NCI-H146 treated with DMSO at 0.1 percent for 48 hours (cell line): ENCODE data around the gene PSMA3.

Experiments used
- DNase-seq: peaks from one replicate; lab custom pipeline; 2025; ENCODE audit not compliant: unreplicated experiment; lab: John Stamatoyannopoulos, UW

The PSMA3 gene

DNA sequence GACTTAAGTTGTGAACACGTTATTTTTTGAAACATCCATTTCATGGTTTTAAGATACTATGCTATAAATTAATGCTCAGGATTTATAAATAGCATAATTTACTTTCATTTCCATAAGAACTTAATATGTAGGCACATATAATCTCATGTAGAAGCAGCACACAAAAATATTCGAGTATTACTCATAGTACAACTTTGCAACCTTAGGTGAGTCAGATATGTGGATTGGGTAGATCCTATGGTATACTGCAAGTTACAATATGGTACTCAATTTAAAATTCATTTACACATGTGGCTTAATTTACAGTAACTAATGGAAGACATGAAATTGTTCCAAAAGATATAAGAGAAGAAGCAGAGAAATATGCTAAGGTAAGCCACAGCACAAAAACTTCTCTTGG is 26.0 kb downstream of the PSMA3 start:
- DNase-seq = no peak

DNA sequence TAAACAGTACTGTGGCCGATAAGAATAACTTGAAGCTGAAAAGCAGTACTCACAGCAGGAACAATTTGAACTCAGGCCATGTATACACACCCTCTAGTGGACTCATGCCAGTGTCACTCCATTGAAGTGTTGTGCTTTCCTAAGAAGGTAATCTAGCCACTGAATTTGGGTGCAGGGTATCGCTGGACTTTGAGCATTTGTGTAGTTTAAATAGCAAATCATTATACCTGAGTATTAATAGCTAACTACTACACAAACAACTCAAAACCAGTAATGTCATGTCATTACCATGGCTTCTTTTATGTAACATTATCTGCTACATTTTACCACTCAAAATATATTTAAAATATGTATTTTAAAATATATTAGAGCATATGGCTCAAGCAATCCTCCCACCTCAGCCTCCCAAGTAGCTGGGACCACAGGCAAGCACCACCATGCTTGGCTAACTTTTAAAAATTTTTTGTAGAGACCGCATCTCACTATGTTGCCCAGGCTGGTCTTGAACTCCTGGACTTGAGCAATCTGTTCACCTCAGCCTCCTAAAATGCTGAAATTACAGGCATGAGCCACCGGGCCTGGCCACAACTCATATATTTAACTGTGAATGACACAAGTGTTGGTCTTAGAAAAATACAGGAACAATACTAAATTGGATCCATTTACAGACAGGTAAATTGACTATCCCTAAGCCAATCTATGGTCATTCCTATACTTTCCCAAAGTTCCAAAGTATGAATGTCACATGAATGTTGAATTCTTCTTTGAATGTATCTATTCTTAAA is 28.1 kb downstream of the PSMA3 start:
- no peak for DNase-seq

DNA sequence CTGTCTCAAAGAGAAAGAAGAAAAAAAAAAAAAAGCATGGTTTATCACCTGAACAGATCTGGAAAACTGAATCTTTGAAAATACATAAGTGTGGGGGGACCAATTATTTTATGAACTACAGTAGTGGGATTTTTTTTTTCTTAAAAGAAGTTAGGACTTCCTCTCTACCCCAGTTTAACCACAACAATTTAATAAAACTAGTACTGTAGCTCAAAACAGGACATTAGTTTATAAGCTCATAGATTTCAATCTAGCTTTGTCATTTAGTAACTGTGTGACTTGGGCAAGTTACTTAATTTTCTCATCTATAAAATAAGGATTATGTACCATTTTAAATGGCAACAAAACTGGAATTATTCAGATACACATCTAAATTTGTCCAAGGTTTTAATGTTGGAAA is 30.2 kb downstream of the PSMA3 start:
- no peak for DNase-seq

DNA sequence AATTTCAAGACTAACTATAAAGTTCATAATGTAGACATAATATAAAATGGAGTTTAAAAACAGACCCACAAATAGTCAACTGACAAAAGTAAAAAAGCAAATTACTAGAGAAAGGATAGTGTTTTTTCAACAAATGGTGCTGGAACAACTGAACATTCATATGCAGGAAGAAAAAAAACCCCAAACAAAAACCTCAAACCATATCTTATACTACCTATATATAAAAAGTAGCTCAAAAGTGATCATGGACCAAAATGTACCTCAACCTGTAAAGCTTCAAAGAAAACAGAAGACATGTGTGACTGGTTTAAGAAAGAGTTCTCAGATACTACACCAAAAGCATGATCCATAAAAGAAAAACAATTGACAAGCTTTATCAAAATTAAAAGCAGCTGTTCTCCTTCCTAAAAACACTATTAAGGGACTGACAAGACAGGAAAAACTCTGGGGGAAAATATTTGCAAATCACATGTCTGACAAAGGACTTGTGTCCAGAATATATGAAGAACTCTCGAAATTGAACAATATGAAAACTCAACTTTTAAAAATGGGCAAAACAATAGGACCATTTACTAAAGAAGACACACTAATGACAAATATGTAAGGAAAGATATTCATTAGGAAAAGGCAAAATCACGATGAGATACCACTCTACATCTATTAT is 31.0 kb downstream of the PSMA3 start:
- no peak for DNase-seq

DNA sequence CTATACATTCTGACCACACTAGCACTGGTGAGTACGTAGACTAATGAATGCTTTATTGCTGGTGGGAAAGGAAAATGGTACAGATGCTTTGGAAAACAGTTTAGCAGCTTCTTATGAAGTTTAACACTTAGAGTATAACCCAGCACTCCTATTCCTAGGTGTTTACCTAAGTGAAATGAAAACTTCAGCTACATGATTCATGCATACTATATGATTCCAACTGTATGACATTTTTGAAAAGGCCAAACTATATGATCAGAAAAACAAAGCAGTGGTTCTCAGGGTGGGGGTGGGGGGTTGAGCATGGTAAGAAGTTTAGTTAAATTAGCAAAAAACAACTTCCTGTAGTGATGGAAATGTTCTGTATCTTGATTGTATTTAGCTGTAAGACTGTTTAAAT is 31.6 kb downstream of the PSMA3 start:
- no peak for DNase-seq

DNA sequence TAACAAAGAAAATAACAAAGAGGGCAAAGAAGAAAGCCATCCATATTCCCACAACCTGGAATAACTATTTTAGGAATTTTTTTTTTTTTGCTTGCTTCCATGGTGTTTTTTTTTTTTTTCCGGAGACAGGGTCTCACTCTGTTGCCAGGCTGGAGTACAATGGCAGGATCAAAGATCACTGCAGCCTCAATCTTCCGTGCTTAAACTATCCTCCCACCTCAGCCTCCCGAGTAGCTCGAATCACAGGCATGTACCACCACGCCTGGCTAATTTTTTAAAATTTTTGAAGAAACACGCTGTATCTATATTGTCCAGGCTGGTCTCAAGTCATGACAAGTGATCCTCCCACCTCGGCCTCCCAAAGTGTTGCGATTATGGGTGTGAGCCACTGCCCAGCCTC is 33.5 kb downstream of the PSMA3 start:
- no peak for DNase-seq

DNA sequence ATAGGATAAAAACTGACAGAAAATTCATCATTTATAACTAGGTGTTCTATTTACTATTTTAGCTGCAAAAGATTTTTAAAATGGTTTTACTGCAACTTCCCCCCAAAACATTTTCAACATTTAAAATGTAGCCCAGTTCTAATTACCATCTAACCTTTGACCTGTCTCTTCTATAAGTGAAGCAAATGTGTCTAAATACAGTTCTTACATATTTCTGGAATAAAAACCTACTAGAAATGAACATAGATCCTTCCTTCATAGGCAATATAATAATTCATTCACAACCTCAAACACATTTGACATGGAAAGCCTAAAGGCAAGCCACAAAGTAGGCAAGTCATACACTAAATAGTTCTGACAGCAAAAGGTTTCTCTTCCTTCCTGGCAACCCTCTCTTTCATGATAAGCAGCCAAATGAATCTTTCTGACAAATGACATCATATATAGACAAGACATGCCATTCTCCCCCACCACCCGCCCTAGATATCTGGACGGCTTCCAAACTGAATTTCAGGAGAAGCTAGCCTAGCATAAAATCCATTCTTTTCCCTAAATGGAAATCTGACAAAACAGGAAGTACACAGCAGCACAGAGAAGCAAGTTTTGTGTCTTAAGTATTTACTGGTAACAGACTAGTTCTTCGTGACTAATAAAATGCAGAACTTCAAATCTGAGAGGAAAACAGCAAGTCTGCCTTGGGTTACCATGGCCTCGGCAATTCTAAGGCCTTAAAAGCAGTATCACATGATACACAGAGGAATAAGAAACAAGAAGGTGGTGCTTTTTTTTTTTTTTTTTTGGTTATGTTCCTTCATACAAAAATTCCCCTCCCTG is 36.5 kb downstream of the PSMA3 start:
- DNase-seq = no peak

DNA sequence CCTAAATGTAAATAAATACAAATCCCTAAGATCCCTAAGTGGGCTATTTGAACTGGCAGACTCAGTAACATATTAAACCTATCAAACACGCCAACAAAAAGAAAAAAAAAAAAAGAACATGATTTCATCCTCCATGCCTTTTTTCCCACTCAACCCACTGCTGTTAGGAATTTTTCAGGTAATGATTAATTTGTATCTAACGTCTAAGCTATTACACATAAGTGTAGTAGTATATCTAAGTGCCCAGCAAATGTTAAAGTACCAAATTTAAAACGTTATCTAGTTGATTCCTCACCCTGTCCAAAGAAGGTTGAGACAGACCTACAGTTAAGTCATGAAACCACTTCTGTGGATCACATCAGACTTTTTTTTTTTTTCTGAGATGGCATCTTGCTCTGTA is 37.3 kb downstream of the PSMA3 start:
- no peak for DNase-seq

DNA sequence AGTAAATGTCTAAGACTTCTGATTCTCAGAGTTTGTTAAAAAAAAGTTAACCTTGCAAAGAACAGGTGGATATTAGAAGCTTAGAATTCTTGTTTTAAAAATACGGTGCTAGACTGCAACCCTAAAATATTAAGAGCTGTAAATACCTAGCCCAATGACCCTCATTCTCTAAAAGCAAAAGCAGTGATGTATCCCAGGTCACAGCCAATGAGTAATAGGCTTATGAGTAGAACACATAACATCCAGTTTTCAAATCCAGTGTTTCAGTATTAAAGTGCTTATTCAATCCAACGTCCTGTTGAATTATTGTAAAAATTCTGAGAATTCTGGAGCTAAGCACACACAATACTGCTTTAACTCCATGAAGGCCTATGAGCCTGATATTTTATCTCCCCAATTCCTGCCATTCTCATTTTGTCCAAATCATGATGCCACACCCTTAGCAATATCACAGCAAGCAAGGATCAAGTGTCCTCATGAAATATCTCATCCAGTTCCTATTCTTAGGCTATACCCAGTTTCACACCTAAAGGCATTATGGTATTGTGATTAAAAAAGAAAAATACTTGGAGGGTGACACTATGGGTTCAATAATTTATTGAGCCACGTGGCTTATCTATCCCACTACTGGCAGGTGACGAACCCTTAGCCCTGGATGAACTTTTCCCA is 38.4 kb downstream of the PSMA3 start:
- no peak for DNase-seq

DNA sequence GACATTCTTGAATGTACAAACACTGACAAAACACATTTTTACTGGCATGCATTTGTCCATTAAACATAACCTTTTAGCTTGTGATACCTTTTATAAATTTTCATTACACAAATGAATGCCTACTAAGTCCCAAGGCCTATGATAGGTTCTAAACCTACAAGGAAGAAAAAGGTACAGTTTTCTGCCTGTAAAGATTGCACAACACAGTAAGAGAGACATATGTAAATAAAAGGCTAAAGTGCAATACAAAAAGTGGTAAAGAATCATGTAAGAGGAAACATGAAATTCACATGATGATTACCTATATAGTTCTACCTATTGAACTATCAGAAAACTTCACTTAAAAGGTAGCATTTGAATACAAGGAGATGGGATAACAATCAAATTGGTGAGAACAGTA is 39.1 kb downstream of the PSMA3 start:
- no peak for DNase-seq

DNA sequence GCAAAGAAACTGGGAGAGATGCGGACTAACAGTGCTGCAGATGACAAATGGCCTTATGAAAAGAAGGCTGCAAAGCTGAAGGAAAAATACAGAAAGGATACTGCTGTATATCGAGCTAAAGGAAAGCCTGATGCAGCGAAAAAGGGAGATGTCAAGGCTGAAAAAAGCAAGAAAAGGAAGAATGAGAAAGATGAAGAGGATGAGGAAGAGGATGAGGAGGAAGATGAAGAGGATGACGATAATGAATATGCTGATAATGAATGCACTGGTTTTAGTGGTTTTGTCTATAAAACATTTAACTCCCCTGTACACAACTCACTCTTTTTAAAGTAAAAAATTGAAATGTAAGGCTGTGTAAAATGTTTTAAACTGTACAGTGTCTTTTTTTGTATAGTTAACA is 40.5 kb downstream of the PSMA3 start:
- no peak for DNase-seq

DNA sequence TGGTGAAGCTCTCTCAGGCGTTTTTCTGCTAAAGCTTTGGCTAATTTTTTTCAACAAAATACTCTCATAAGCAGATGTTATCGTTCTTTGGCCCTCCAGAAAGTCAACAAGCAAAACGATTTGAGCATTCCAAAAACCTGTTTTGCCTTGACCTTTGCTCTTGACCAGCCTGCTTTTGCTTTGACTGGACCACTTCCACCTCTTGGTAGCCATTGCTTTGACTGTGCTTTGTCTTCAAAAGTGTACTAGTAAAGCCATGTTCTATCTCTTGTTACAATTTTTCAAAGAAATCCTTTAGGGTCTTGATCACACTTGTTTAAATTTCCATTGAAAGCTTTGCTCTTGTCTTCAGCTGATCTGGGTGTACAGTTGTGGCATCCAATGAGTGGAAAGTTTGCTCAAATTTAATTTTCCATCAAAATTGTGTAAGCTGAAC is 43.0 kb downstream of the PSMA3 start:
- DNase-seq = no peak

DNA sequence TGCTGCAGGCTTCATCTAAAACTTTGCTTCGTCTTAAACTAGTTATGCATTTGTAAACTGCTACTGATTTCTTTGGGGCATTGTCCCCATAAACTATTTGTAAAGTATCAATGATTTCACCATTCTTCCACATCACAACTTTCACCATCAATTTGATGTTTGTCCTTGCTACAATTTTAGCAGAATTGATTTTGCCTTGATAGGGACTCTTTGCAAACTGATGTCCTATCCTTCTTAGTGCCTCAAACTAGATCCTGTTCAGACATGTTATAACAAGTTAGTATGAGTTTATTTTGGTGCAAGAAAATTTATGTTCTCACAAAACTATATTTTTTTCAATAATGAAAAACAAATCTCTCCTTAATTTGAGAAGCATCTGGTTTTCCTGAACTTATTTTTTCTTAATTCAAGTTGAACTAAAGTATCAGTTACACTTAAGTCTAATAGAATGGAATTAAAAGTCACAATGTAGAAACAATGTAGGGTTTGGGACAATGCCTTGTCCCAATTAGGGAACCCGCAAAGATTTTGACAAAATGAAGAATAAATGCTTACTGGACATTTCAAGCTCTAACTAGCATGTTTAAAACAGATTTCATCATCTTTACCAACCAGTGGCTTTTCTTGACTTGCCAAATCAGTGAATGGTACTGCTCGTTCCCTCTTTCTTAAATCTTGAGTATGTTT is 43.6 kb downstream of the PSMA3 start:
- no peak for DNase-seq

DNA sequence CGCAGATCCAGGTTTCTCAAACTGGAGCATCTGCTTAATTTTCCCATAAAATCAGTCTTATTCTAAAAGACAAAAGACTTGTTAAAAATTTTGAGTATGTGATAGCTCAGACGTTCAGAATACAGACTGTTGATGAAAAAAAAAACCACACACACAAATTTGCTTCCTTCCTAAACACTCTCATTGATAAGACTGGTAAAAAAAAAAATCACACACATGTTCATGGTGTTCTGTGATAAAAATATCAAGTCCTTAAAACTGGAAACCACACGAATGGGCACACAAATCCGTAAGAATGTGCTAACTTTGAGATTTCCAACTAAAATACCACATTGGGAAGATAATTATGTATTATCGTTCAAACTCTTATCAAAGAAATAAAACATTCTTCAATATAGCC is 47.0 kb downstream of the PSMA3 start:
- no peak for DNase-seq

DNA sequence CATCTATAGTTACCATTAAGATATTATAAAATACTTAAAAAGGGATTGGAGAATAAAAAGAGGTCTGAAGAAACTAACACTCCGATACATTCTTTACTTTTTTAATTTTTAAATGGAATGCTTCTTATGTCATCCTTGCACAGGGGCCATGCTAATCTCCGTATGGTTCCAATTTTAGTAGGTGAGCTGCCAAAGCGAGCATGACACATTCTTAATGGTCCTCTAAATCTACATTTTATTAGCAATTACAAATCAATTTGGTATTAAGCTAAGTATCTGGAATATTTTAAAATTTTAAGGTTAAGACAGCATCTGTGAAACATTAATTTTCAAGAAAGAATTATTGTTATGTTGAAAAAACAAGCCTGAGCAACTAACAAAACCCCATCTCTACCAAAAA is 47.5 kb downstream of the PSMA3 start:
- no peak for DNase-seq

DNA sequence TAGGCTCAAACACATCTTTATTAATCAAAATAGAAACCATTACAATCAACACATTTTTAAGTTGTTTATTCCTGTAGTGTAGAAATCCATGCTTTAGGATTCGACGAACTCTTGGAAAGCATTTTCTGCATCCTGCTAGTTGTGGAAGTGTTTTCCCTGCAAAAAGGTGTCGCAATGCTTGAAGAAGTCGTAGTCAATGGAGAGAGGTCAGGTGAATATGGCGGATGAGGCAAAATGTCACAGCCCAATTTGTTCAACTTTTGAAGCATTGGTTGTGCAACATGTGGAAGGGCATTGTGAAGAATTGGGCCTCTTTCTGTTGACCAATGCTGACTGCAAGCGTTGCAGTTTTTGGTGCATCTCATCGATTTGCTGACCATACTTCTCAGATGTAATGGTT is 49.6 kb downstream of the PSMA3 start:
- DNase-seq = no peak

DNA sequence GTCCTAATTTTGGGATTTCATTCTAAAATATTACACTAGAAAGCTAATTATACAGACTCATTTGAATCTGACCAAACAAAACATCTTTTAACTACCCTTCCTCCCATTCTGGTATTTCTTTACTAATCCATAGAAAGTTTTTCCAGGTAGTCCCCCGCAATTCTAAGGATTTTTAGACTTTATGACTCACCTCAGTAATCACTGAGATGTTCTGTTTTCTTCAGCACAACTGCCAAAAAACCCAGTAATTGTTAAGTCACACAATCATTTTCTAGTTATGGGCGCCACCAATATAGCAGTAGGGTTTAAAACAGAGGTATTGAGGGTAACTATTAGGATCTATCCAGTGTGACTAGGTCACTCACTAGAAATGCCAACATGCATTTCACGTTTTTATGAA is 52.1 kb downstream of the PSMA3 start:
- DNase-seq = no peak

DNA sequence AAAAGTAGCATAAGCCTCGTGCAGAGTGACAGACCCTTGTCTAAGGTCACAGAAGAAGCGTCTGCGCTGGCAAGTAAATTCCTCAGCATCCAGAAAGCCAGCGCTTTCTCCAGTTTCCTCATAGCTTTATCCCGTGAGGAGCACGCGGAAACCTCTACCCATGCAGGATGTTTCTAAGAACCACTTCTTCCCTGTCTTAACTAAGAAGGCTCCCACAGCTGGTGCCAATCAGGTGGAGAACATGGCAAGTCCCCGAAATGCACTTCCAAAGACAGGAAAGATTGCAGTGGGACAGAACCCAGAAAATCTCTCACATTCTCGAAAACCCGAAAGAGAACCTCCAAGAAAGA is 52.7 kb downstream of the PSMA3 start:
- DNase-seq = no peak

DNA sequence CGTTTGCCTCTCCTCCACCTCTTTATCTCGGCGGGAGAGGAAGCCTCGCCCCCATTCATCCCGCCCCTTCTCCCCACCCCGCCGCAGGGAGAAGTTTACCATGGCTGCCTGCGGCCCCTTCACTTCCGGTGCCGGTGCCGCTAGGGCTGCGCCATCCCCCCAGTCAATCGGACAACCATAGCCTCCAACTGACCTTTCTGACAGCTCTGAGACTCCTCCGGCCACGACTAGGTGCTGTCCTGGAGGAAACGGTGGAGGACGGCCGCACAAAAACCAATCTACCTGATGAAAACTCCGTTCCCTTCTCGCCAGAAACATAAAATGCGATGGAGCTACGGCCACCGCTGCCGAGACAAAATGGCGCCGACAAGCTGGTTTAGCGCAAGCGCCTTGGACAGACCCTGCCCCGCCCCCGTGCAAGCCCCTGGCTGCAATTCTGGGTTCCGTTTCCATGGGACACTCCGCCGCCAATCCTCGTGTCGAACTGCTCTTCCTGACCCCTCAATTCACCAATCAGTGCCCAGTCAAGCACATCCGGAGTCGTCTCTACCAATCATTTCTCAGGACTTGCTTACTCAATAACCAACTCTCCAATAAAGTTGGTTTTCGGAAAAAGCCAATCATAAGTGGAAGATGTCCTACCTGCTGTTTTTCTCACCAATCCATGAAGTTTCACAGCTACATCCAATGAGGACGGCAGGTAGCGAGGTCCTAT is 53.3 kb downstream of the PSMA3 start:
- DNase-seq = peak; percentile 98
